Ramos (cell line): ENCODE results near the gene MAOA.

ENCODE experiments used
- in situ Hi-C: fragments of 300-500 bp; cut with MboI; formaldehyde crosslinking; loops from one replicate; pipeline ENCODE4 v1.14.3; 2022; ENCODE audit warnings: low sequenced_read_pairs; ENCODE audit not compliant: unreplicated experiment

Gene MAOA

GRCh38 chrX:43744284-43744683, 88.2 kb downstream of the MAOA start:
- in situ Hi-C loops = loop anchor here (25.0 kb wide), 1 partner anchor 1957 kb away; no protein-coding TSS in a partner anchor

- in situ Hi-C loops = loop anchor here (25.0 kb wide), 1 partner anchor 1959 kb away; no protein-coding TSS in a partner anchor
Observed at GRCh38 chrX:43745938-43746721, 90.0 kb downstream of the MAOA start.

GRCh38 chrX:43747476-43747875, 91.4 kb downstream of the MAOA start:
- in situ Hi-C loops = loop anchor here (25.0 kb wide), 1 partner anchor 1960 kb away; no protein-coding TSS in a partner anchor

- in situ Hi-C loops = loop anchor here (10.0 kb wide), 1 partner anchor 185 kb away; no protein-coding TSS in a partner anchor
Observed at GRCh38 chrX:43750248-43750676, 94.2 kb downstream of the MAOA start.

GRCh38 chrX:43753637-43754036, 97.5 kb downstream of the MAOA start:
- in situ Hi-C loops = loop anchor here (10.0 kb wide), 1 partner anchor 189 kb away; no protein-coding TSS in a partner anchor

GRCh38 chrX:43756076-43756475, 100.0 kb downstream of the MAOA start:
- in situ Hi-C loops = loop anchor here (10.0 kb wide), 1 partner anchor 191 kb away; no protein-coding TSS in a partner anchor

GRCh38 chrX:43758044-43758443, 101.9 kb downstream of the MAOA start:
- in situ Hi-C loops = loop anchor here (10.0 kb wide), 1 partner anchor 193 kb away; no protein-coding TSS in a partner anchor

- in situ Hi-C loops = no loop called here
Observed at GRCh38 chrX:43785930-43786591, 130.0 kb downstream of the MAOA start.
